ENCODE data around the gene CFTR.
A peak's percentile ranks its signal among the peaks of the same experiment; 100 is the strongest.
"Not testable (repeated sequence)": the region's sequence is repeated elsewhere in the genome, so short reads cannot be mapped to it uniquely, and the experiment has no call there.

Gene CFTR

GRCh38 chr7:117698018-117698417 lies 218.2 kb downstream of the CFTR start:
- no peak for DNase-seq

- no peak for DNase-seq
Measured at GRCh38 chr7:117704063-117704462, 224.2 kb downstream of the CFTR start.

GRCh38 chr7:117705630-117706029 lies 225.8 kb downstream of the CFTR start:
- DNase-seq, result no peak

GRCh38 chr7:117706210-117706609 lies 226.4 kb downstream of the CFTR start:
- DNase-seq, result no peak

- no peak for DNase-seq
Measured at GRCh38 chr7:117707080-117707479, 227.3 kb downstream of the CFTR start.

GRCh38 chr7:117708173-117708572 lies 228.3 kb downstream of the CFTR start:
- DNase-seq, result not testable (repeated sequence)

- DNase-seq, result no peak
Measured at GRCh38 chr7:117711556-117711955, 231.7 kb downstream of the CFTR start.

GRCh38 chr7:117715784-117716445 lies 236.1 kb downstream of the CFTR start:
- peak; percentile 39 for DNase-seq

GRCh38 chr7:117716707-117717299 lies 237.0 kb downstream of the CFTR start:
- DNase-seq, result no peak

- no peak for DNase-seq
Measured at GRCh38 chr7:117717357-117717756, 237.5 kb downstream of the CFTR start.

Measured in fibroblast of skin of right biceps (primary cell).